ENCODE data around the gene HFE.
"Not testable (repeated sequence)": the region's sequence is repeated elsewhere in the genome, so short reads cannot be mapped to it uniquely, and the experiment has no call there.

Gene HFE

GRCh38 chr6:26058477-26059033 lies 28.7 kb upstream of the HFE start:
- not testable (repeated sequence) for DNase-seq (ENCODE audit: insufficient read length, low spot score); FAIRE-seq

- DNase-seq (ENCODE audit: insufficient read length, low spot score) = no peak
- no peak for FAIRE-seq
Observed at GRCh38 chr6:26059941-26060340, 27.3 kb upstream of the HFE start.

GRCh38 chr6:26064619-26065257 lies 22.5 kb upstream of the HFE start:
- DNase-seq (ENCODE audit: insufficient read length, low spot score) = peak; percentile 42
- FAIRE-seq = no peak

GRCh38 chr6:26065952-26066380 lies 21.3 kb upstream of the HFE start:
- DNase-seq (ENCODE audit: insufficient read length, low spot score) (peak; percentile 67), FAIRE-seq (no peak)

GRCh38 chr6:26067367-26067766 lies 19.9 kb upstream of the HFE start:
- FAIRE-seq = no peak
- no peak for DNase-seq (ENCODE audit: insufficient read length, low spot score)

- no peak for DNase-seq (ENCODE audit: insufficient read length, low spot score)
- no peak for FAIRE-seq
Observed at GRCh38 chr6:26068036-26068435, 19.2 kb upstream of the HFE start.

GRCh38 chr6:26071135-26071534 lies 16.1 kb upstream of the HFE start:
- DNase-seq (ENCODE audit: insufficient read length, low spot score) = no peak
- FAIRE-seq = no peak

GRCh38 chr6:26075063-26075717 lies 12.0 kb upstream of the HFE start:
- DNase-seq (ENCODE audit: insufficient read length, low spot score) (no peak), FAIRE-seq (no peak)

GRCh38 chr6:26078066-26078465 lies 9.2 kb upstream of the HFE start:
- FAIRE-seq; DNase-seq (ENCODE audit: insufficient read length, low spot score): not testable (repeated sequence)

- FAIRE-seq; DNase-seq (ENCODE audit: insufficient read length, low spot score): not testable (repeated sequence)
Observed at GRCh38 chr6:26081096-26081495, 6.1 kb upstream of the HFE start.

- no peak for DNase-seq (ENCODE audit: insufficient read length, low spot score)
- no peak for FAIRE-seq
Observed at GRCh38 chr6:26086211-26086610, 1.0 kb upstream of the HFE start.

- no peak for FAIRE-seq
- no peak for DNase-seq (ENCODE audit: insufficient read length, low spot score)
Observed at GRCh38 chr6:26088344-26088743, 1.1 kb downstream of the HFE start.

- DNase-seq (ENCODE audit: insufficient read length, low spot score) = no peak
- FAIRE-seq = no peak
Observed at GRCh38 chr6:26089272-26089671, 2.0 kb downstream of the HFE start.

- no peak for DNase-seq (ENCODE audit: insufficient read length, low spot score)
- no peak for FAIRE-seq
Observed at GRCh38 chr6:26092443-26092842, 5.2 kb downstream of the HFE start.

- FAIRE-seq = no peak
- no peak for DNase-seq (ENCODE audit: insufficient read length, low spot score)
Observed at GRCh38 chr6:26094036-26094435, 6.8 kb downstream of the HFE start.

- FAIRE-seq = no peak
- peak; percentile 45 for DNase-seq (ENCODE audit: insufficient read length, low spot score)
Observed at GRCh38 chr6:26097268-26097875, 10.1 kb downstream of the HFE start.

- FAIRE-seq (no peak), DNase-seq (ENCODE audit: insufficient read length, low spot score) (no peak)
Observed at GRCh38 chr6:26103141-26103769, 16.0 kb downstream of the HFE start.

- no peak for FAIRE-seq
Observed at GRCh38 chr6:26103770-26104456, 16.7 kb downstream of the HFE start.

GRCh38 chr6:26104457-26105108 lies 17.4 kb downstream of the HFE start:
- FAIRE-seq (no peak), DNase-seq (ENCODE audit: insufficient read length, low spot score) (no peak)

More at GRCh38 chr6:26103770-26104456, 16.7 kb downstream of the HFE start:
- DNase-seq (ENCODE audit: insufficient read length, low spot score) = peak; percentile 81

GRCh38 chr6:26105109-26105730 lies 18.0 kb downstream of the HFE start:
- FAIRE-seq (no peak), DNase-seq (ENCODE audit: insufficient read length, low spot score) (no peak)

All from HTR-8/SVneo (cell line).